GM12865 (cell line): ENCODE data around the gene MGRN1.

Experiments
- DNase-seq: peaks from one replicate; pipeline ENCODE4 v3.0.0; 2010; ENCODE audit warnings: low read depth
- H3K4me3 ChIP-seq: 2 replicates; pipeline ENCODE4 v1.5.1; 2011; ENCODE audit warnings: mild to moderate bottlenecking, low read depth, low read length, control low read depth
- TF ChIP-seq, protein P1 (sequence below): IDR thresholded peaks from 2 replicates; pipeline ENCODE4 v1.5.1; 2011; ENCODE audit warnings: low read length, control low read depth, low read depth, inconsistent platforms; ENCODE audit not compliant: insufficient read depth; ENCODE audit errors: missing control alignments

Gene MGRN1

DNA sequence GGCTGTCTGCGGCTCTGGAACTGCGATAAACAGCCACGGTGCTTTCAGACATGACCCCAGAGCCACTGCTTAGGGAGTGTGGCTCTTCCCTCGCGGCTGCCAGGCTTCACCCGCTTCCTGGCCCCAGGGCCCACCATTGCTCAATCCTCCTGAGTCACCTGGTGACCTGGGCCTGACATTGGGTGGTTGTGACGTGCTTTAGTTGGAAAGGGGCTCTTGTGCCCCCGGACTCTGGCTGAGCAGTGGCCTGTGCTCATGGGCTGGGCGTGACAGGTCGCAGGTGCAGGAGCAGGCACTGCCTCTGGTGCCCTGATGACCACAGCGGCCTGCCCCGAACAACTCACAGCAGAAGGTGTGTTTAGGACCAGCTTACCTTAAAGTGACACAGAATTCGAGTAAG lies 60.1 kb downstream of the MGRN1 start:
- no peak for DNase-seq
- TF ChIP-seq, protein P1, sequence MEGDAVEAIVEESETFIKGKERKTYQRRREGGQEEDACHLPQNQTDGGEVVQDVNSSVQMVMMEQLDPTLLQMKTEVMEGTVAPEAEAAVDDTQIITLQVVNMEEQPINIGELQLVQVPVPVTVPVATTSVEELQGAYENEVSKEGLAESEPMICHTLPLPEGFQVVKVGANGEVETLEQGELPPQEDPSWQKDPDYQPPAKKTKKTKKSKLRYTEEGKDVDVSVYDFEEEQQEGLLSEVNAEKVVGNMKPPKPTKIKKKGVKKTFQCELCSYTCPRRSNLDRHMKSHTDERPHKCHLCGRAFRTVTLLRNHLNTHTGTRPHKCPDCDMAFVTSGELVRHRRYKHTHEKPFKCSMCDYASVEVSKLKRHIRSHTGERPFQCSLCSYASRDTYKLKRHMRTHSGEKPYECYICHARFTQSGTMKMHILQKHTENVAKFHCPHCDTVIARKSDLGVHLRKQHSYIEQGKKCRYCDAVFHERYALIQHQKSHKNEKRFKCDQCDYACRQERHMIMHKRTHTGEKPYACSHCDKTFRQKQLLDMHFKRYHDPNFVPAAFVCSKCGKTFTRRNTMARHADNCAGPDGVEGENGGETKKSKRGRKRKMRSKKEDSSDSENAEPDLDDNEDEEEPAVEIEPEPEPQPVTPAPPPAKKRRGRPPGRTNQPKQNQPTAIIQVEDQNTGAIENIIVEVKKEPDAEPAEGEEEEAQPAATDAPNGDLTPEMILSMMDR = no peak
- no peak overlapping the region for H3K4me3 ChIP-seq

DNA sequence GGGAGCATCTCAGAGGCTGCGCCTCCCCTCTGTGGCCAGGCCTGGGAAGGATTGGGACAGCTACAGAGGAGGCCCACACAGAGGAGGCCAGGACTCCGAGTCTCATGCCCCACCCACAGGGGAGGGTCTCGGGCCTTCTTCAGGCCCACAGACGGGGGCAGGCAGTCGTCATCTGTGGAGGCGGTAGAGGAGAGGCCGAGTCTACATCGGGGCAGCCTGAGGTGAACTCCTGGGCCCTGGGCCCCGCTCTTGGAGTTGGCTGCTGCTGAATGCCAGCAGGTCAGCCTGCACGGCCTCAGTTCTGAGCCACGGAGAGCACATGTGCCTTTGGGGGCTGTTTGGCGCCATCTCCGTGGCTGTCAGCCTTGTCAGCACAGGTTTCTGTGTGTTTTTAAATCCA lies 60.7 kb downstream of the MGRN1 start:
- TF ChIP-seq, protein P1 = no peak
- no peak overlapping the region for H3K4me3 ChIP-seq
- DNase-seq = no peak

DNA sequence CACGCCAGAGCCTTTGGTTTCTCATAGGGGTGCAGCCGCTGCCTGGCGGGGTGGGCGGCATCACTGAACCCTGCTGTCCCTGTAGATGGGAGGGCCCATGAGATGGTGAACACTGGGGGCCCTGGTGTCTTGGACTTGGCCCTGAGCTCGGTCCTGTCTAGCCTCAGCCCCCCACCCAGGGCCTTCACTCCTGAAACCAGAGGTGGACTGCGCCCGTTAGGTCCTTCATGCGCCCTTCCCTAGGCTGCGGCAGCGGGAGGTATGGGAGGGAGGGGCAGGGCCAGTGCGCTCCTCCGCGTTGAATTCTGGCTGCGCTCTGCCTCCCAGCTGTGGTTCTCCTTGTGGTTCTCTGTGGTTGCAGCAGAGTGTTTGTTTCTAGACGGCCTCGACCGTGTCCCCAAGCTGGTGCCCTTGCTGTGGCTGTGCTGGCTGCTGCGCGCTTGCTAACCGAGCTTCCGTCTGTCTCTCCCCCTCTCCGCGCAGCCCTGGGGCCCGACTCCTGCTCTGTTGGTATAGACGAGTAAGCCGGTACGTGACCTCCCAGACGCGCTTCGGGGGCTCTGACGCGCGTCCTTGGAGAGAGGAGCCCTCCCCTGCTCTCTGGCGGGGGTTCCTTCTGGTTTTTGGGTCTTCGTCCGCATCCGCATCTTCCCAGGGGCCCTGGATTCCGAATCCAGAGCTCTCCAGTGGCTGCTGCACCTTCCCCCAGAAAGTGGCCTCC lies 61.3 kb downstream of the MGRN1 start:
- no peak for DNase-seq
- TF ChIP-seq, protein P1 = no peak
- H3K4me3 ChIP-seq = no peak overlapping the region

DNA sequence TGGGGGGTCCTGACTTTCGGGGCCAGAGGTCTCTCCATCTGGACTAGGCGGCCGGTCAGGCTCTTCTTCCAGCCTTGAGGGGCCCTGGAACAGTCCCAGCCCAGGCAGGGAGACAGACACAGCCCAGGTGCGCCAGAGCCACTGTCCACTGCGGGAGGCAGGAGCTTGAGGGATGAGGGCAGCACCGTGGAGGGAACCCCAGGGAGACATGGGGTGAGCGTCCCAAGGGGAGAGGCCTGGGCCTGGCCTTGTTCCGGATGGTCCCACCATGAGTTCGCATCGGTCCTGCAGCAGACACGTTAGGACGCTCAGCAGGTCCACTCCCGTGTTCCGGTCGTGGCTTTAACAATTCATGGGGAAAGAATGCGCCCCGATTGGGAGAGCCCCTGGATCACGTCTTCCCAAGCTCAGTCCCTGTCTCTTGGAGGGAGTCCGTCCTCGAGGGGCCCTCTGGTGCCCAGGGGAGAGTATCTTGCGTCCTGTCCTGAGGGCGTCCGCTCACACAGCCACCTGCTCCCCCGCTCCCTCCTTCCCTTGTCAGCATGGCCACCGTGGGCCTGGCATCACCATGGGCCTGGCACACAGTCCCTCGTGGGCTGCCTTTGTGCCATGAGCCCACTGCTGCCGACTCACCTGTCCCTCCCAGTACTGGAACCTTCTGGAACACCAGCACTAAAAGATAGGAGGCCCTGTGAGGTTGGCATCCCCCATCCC lies 62.0 kb downstream of the MGRN1 start:
- DNase-seq = no peak
- TF ChIP-seq, protein P1 = no peak
- no peak overlapping the region for H3K4me3 ChIP-seq

DNA sequence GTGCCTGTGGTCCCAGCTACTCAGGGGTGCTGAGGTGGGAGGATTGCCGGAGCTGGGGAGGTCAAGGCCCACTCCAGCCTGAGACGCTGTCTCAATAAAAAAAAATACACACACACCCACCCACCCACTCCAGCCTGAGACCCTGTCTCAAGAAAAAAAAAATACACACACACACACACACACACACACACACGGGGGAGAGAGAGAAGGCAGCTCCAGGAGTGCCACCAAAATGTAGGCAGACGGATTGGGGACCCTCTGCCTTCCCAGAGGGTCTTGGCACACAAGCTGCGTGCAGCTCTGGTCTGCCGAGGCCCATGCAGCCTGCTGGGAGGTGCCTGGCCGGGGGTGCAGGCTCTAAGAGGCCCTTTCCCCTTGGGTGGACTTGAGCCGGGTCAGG lies 62.8 kb downstream of the MGRN1 start:
- TF ChIP-seq, protein P1 = no peak
- DNase-seq = no peak
- no peak overlapping the region for H3K4me3 ChIP-seq

DNA sequence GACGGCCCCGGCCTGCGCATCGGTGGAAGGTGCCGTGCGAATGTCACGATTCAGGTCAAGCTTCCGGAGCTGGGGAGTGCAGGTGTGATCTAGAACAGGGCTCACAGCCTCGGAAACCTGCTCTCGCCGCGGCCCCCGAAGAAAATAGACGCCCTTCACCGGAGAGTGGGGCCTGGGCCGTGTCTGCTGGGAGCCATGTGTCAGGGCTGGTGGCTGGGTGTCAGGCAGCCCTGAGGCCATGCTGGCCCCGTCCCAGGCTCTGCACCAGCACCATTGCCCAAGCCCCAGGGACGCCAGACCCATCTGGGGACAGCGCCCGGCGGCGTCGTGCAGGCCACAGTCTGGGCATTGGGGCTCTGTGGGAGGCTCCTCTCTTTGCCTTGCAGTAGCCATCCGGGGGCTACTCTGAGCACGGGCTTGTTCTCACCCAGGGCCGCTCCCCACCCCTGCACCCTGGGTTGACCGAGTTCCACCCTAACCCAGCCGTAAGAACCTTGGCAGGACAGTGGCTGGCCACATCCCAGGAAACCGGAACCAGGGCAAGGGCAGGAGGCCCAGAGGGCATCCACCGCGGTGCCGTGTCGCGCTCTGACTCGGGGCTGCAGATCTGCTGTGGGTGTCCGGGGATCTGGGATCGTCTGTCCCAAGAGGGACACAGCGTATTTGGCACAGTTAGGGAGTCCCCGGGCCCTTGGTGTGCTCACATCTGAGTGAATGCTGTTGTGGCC lies 63.5 kb downstream of the MGRN1 start:
- no peak overlapping the region for H3K4me3 ChIP-seq
- TF ChIP-seq, protein P1 = no peak
- no peak for DNase-seq

DNA sequence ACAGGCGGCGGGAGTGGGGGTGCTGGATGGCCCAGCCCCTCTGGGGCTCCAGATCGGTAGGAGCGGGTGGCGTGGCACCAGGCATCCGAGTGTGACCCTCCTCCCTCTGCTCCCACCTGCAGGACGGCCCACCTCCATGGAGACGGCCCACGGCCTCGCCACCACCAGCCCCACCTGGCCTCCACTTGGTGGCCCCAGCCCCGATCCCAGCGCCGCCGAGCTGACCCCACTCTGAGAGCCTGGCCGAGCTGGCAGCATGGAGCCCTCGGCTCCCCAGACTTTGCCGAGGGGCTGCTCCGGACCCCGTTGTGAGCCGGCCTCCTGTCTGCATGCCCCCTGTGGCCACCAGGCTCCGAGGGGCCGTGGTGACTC lies 64.0 kb downstream of the MGRN1 start:
- DNase-seq = no peak
- TF ChIP-seq, protein P1 = no peak
- H3K4me3 ChIP-seq = no peak overlapping the region
